NCI-H1048 (cell line): ENCODE results near the gene DVL2.

Experiments used
- DNase-seq: peaks from one replicate; lab custom pipeline; 2025; lab: John Stamatoyannopoulos, UW

The DVL2 gene

DNA sequence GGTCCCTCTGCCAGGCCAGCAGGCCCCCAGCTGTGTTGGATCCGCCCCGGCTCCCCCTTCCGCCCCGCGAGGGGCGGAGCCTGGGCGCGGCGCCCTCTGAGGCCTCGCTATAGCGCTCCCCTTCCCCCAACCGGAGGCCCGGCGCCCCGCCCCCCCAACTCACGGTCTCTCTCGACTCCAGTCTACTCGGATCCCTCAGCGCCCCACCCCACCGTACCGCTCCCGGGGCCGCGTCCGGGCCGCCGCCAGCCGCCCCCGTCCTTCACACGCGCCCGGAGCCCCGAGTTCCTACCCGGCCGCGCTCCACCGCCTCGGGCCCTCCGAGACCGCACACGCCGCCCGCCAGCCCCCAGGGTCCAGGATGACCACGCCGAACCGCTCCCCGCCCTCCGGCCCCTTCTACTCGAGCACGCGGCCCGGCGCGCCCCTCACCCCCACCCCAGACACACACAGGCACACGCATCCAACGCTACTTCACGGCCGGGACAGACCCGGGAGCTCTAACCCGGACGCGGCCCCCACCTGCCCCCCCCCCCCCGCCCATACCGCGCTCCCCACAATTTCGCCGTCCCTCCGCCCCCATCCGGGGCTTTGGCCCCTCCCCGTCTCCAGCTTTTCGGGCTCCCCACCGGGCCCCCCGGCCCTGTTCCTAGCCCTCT, 3.6 kb upstream of the DVL2 start:
- DNase-seq, result no peak

- no peak for DNase-seq
Observed at GRCh38 chr17:7237266-7237760, 3.0 kb upstream of the DVL2 start.

GRCh38 chr17:7236808-7237207, 2.5 kb upstream of the DVL2 start:
- no peak for DNase-seq

DNA sequence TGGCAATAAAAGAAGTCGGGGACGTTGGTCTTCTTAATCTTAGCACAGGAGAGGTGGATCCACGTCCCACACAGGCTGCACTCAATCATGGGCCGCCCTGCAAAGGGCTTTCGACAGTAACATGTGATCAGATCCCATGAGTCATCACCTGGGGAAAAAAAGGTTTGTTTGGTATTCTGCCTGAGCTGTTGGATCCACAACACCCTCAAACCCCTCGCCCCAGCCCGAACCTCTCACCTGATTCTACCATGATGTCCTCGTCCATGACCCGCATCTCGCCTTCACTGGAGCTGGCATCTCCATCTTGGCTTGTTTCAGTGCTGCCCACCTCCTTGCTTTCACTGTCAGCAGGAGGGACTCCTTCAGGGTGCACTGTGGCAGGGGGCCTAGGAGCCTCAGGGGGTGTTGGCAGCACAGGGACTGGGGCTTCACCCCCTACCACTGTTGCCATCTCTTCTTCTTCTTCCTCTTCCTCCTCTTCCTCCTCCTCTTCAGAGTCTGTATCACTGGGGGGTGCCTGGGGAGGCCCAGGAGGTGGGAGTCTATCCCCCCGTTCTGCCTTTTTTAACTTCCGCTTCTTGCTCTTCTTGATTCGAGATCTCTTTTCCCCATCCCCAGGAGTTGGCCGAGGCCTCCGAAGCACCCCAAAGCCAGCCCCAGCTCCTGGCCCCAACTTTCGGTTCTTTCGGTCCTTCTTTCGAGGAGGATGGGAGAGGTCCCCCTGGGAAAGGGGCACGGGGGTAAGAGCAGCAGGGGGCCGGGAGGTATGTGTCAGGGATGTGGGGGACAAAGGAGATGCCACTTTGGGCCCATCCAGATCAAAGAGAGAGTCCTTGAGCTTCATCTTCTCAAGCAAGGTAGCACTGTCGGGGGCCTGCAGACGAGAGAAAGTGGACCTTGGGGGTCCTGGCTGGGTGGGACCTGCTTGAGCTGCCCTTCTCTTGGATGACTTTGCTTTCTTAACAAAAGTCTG, 1.7 kb upstream of the DVL2 start:
- no peak for DNase-seq

GRCh38 chr17:7233701-7234082, 625 bp downstream of the DVL2 start:
- no peak for DNase-seq

GRCh38 chr17:7232114-7232513, 2.2 kb downstream of the DVL2 start:
- DNase-seq, result no peak

- DNase-seq, result no peak
Observed at GRCh38 chr17:7229504-7229903, 4.8 kb downstream of the DVL2 start.

DNA sequence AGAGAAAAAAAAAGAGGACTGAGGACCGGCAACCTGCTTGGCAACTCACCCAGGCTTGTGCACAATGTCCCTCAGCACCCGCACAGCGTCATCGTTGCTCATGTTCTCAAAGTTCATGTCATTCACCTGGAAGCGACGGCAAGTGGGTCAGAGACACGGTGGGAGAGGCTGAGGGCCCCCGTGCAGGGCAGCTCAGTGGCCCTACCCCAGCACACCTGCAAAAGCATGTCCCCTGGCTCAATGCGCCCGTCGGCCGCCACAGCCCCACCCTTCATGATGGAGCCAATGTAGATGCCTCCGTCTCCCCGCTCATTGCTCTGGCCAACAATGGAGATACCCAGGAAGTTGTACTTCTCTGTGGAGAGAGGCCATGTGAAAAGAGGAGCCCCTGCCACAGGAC, 5.4 kb downstream of the DVL2 start:
- DNase-seq, result no peak

DNA sequence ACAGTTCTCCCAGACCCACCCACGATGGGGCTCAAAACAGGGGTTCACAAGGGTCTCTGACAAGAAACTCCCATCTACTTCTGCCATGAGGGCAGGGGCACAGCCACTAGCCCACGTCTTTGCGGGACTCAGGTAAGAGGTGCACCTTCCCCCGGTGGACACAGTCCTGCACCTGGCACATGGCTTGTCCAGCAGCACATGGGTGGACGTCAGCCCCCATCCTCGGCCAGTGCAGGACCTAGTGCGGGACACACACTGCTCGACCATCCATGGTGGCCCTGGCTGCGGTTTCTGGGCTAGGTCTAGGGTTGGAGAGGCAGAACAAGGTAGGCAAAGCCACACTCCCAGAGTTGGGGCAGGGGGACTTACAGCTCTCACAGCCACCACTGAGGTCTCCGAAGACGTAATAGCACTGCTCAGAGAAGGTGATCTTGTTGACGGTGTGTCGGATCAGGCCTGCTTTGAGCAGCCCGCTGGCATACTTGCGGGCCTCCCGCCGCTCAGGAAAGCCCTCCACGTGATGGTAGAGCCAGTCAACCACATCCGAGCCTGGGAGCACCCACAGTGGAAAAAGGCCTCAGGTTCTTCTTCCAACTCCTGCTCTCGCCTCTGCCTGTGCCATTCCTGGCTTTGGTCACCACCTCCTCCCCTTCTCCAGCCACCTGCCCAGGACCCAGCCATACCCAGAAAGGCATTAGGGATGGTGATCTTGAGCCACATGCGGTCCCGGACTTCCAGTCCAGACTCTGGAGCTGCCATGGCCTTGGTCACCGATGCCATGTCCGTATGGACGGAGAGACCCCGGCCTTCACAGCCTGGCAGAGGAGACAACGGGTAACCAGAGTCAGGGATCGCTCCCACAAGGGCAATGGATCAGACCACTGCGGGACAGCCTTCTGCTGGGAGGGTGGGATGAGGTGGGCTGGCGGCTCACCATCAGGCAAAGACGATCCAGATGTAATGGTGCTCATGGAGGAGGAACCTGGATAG, 7.3 kb downstream of the DVL2 start:
- no peak for DNase-seq

DNA sequence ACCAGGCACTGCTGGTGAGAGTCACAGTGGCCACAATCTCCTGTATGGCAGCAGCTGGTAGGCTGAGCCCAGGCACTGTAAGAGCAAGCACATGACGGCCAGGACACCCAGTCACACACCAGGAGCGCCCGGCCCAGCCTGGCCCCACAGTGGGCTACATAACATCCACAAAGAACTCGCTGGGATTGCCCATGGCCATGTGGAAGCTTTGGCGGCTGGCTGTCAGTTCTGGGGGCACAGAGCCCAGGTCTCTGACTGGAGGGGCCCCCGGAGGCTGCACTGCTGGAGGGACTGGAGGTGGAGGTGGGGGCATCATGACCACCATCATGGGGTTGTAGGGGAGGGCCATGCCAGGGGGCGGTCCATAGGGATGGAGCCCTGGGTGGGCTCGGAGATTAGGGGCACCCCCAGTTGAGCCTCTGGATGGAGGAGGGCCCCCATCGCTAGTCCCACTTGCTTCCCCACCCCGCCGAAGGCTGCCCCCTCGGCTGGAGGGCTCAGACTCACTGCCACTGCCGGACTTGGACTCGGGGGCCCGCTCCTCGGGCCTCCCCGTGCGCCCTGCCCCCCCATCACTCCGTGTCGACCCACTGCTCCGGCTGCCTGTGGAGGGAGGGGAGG, 8.5 kb downstream of the DVL2 start:
- DNase-seq, result no peak

- DNase-seq, result no peak
Observed at GRCh38 chr17:7224661-7225111, 9.6 kb downstream of the DVL2 start.

DNA sequence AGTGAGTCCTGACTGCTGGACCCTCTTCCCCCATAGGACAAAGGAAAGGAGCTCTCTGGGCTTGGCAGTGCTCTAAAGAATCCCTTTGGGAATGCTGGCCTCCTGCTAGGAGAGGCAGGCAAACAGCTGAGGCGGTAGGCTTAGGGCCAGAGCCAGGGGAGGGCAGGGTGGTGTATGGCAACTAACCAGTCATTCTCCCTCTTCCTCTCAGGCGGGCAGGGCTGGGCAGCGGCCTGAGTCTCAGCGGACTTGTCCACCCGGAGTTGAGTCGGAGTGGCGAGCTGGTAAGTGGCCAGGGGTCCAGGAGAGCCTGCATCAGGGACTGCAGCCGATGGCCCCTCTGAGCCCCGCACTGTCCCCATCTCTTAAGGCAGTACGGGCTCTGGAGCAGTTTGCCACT, 10.2 kb downstream of the DVL2 start:
- no peak for DNase-seq

GRCh38 chr17:7223375-7223774, 10.9 kb downstream of the DVL2 start:
- DNase-seq, result no peak

DNA sequence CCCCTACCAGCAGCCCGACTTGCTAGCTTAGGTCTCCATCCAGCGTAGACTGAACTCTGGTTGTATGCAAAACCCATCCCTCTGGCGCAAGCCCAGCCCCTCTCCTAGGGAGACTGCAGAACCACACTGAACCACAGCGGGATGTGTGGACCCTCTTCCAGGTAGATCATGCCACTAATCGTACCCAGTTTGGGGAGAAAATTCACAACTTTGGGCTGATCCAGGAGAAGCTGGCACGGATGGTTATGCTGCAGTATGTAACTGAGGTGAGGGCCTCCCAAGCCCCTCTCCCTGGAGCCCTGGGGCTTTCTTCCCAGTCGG, 11.4 kb downstream of the DVL2 start:
- no peak for DNase-seq

- DNase-seq, result no peak
Observed at GRCh38 chr17:7222093-7222971, 12.0 kb downstream of the DVL2 start.

GRCh38 chr17:7221278-7222092, 12.8 kb downstream of the DVL2 start:
- no peak for DNase-seq

- DNase-seq, result no peak
Observed at GRCh38 chr17:7220593-7221277, 13.6 kb downstream of the DVL2 start.

DNA sequence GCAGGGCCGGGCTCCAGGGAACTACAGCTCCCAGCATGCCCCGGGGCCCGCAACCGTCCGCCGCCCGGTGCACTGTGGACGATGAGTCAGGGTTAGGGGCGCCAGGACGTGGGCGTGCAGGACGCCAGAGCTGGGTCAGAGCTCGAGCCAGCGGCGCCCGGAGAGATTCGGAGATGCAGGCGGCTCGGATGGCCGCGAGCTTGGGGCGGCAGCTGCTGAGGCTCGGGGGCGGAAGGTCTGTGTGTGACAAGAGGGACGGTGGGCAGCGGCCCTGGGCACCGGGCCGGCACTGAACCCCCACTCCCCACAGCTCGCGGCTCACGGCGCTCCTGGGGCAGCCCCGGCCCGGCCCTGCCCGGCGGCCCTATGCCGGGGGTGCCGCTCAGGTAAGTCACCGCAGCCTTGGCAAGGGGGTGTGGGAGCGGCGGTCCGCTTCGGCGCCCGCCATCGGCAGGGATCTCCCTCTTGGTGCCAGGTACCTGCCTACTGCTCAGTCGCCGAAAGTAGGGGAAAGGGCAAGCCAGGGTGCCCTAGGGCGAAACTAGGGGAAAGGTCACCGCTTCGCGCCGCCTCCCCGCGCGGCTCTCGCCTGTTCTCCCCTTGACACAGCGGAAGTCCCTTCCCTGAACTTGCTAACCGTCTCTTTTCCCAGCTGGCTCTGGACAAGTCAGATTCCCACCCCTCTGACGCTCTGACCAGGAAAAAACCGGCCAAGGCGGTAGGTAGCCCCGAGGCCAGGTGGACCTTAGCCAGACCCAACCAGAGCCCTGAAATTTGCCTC, 14.3 kb downstream of the DVL2 start, which contains the start of the genes ACADVL and DLG4:
Gene ACADVL (plus strand): TSS at position 127 of the 781 bp plus-strand sequence. CDS start 47 bp downstream, at position 174.
Gene DLG4 (minus strand): TSS at position 25 of the 781 bp plus-strand sequence.
- no peak for DNase-seq
